Hippocampal formation (tissue), 2 donors: ENCODE results near the gene PARD3B.

Source experiments
- DNase-seq, 2 donors: peaks; one replicate each; lab custom pipeline; 2025; lab: John Stamatoyannopoulos, UW

The PARD3B gene

DNA sequence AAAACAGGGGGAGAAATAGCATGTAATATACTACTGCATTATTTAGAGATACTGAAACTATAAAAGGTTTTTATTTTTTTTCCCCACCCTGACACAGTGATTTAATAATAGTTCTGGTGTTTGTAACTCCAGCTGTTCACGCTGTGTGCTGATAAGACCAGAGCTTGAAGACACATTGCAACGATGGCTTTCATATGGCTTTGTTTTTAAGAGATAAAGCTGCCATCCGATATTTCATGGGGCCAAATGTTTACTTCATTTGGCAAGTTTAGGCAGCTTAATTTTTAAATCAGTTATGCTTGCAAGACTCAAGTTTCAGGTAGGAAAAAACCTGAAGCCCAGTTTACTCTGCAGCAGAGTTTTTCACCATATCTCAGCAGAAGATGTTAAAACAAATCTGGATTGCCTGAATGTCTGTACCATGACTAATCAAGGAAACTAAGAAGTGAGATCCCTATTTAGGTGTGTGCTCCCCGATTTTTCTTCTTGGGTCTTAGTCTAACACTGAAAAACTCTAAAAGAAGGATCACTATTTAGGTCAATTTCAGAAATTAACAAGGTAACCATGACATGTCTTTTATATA lies 508.6 kb downstream of the PARD3B start:
- DNase-seq, result no peak

GRCh38 chr2:205054789-205055188 lies 509.5 kb downstream of the PARD3B start:
- no peak for DNase-seq

GRCh38 chr2:205055251-205055650 lies 510.0 kb downstream of the PARD3B start:
- DNase-seq, result no peak

- DNase-seq, result no peak
Observed at GRCh38 chr2:205056151-205056561, 510.9 kb downstream of the PARD3B start.

GRCh38 chr2:205058409-205058808 lies 513.1 kb downstream of the PARD3B start:
- no peak for DNase-seq

DNA sequence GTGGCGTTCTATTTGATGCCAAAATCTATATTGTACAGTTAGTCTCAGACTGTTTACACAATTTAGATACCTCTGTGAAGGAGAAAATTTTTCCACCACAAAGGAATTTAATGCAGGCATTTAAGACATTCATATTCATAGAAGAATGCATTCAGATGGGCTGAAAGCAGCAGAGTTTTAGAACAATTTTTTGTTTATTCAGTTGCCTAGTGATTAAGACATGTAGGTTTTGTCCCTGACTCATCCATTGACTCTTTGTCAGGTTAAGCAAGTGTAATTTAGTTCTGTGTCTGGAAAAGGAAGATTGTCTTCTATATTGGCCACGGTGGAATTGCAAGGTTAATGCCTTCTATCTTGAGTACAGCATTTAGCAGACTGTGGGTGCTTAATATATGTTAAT lies 515.0 kb downstream of the PARD3B start:
- no peak for DNase-seq

DNA sequence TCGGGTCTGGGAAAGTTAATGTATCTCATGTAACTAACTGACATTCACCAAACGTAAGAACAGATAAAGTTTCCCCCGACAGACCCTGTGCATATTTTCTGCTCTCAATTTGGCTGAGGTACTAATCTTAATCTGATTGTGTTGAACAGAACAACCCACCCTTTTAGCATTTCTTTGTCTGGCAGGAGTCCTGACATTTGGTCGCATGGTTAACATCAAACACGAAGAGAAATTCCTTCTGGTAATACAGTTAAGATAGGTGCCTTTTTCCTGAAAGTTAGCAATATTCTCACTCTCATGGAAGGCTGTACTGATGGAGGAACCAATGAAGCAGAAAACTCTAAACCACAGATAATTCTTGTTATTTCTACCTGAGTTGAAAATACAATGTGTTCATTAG lies 520.8 kb downstream of the PARD3B start:
- DNase-seq, result no peak

DNA sequence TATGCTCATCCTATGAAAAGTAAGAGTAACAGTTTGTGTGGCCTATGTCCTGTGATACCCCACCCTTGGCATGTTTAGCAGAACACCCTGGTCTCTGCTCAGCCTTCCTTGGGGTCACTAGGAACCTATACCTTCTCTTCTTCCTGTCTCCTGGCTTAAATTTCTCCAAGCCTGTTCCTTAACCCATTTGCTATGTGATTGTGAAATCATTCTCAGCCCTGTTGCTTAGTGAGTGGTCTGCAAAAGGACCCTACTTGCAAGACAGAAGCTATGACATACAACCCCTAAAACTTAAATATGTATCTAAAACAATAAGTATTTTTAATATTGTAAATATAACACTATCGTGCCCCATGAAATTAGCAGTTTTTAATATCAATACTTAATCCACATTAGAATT lies 524.7 kb downstream of the PARD3B start:
- no peak for DNase-seq

- DNase-seq, result no peak
Observed at GRCh38 chr2:205070889-205071288, 525.6 kb downstream of the PARD3B start.

GRCh38 chr2:205073433-205074020 lies 528.3 kb downstream of the PARD3B start:
- DNase-seq, result no peak

- no peak for DNase-seq
Observed at GRCh38 chr2:205076405-205076804, 531.1 kb downstream of the PARD3B start.

DNA sequence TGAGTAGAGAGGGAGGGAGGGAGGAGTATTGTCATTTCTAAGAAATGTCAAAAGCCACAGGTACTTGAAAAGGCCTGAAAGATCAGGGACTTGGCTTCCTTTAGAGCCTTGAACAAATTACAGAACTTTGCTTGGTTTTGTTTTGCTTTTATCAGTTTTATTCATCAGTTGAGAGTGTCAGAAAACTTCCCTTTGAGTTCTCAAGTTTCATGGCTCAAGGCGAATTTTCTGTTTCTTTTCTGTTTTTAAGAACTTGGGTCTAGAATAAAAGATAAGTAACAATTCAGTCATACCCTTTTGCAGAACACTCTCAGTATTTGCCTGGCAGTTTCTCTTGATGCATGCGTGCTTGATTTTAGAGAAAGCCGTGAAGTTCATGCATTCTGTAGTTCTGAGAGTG lies 531.9 kb downstream of the PARD3B start:
- no peak for DNase-seq

DNA sequence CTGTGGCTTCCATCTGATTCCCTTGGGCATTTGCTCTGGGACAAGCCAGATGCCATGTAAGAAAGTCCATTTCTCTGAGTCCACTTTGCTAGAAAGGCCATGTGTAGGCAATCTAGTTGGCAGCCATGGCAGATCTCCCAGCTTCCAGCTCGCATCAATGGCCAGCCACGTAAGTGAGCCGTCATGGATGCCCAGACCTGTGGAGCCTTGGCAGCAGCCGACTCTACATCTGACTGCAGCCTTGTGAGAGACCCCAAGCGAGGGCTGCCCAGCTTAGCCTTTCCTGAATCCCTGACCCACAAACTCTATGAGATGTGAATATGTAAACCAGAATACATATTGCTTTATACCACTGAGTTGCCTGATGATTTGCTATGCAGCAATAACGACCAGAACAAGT lies 533.5 kb downstream of the PARD3B start:
- DNase-seq, result no peak

DNA sequence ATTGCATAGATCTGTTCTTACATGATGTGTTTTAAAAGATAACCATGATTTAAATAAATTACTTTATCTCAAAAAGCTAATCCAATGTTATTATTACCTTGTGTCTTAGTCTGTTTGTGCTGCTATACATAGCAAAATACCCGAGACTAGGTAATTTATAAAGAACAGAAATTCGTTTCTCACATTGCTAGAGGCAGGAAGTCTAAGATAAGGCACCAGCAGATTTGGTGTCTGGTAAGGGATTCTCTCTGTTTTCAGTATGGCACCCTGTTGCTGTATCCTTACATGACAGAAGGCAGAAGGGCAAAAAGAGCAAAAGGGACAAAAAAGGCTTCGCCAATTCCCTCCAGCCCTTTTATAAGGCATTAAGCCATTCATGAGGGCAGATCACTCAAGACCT lies 533.9 kb downstream of the PARD3B start:
- no peak for DNase-seq

DNA sequence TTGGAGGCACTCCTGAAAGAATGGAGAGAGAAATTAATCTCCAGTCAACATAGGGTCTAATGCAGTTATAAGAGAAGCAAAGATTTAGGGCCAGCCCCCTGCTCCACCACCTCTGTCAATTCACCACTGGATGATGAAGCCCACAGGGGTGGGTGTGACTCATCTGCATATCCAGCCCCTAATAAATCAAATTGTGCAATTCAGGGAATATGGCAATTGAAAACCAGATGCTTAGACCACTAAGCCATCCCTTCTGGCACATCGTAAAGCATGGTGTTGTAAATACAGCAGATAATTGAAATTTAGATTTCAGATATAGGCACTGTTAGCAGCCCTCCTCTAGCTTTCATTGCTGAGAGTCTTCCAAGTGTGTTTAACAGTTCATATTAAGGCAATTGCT lies 541.4 kb downstream of the PARD3B start:
- DNase-seq, result no peak

DNA sequence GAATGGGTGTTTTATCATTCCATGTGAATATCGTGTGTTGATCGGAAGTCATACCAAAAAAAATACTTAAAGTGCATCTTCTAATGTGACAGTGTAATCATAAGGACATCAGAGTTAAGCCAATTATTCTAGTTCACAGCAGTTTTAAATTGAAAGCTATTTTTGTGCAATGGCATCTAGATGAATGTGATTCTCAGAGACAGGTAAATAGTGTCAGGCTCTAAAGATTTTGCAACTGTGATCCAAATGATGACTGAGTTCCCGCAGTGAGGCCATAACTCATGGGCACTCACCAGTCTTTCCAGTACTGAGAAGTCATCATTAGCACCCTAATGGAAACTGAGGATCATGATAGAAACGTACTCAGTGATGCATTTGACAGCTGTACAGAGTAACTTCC lies 542.6 kb downstream of the PARD3B start:
- DNase-seq, result no peak

- no peak for DNase-seq
Observed at GRCh38 chr2:205089958-205090357, 544.7 kb downstream of the PARD3B start.

DNA sequence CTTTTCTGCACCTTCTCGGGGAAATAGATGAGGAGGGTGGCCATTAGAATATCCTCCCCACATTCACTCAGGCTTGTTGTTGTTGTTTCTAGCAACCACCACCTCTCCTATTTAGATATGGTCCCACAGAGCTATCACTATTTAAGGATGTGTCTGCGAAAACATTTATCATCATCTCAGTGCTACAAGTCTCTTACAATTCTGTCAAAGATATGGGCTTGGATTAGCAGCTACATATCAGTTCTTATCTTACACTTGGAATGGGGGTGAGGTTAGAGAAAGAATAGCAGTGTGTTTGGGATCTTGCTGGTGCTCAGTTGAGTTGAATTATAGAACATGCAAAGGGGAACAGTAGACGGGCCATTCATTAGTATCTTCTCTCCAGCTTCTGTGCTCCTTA lies 546.1 kb downstream of the PARD3B start:
- no peak for DNase-seq

GRCh38 chr2:205094031-205094430 lies 548.8 kb downstream of the PARD3B start:
- DNase-seq, result no peak

GRCh38 chr2:205103699-205104098 lies 558.4 kb downstream of the PARD3B start:
- DNase-seq, result no peak

- DNase-seq, result no peak
Observed at GRCh38 chr2:205107810-205108209, 562.5 kb downstream of the PARD3B start.

- DNase-seq, result no peak
Observed at GRCh38 chr2:205115511-205115910, 570.2 kb downstream of the PARD3B start.

GRCh38 chr2:205117125-205117524 lies 571.9 kb downstream of the PARD3B start:
- DNase-seq, result no peak

GRCh38 chr2:205119136-205119535 lies 573.9 kb downstream of the PARD3B start:
- no peak for DNase-seq
